Breast epithelium (tissue), 3 donors: ENCODE data around the gene MTUS2.

Experiments
- POLR2A ChIP-seq: fragments of 450-650 bp; IDR thresholded peaks from one replicate; pipeline ENCODE4 v1.6.1; 2016; ENCODE audit warnings: antibody characterized with exemption, mild to moderate bottlenecking, moderate library complexity
- POLR2AphosphoS5 ChIP-seq, 3 donors: sonication (generic); formaldehyde crosslinking; IDR thresholded peaks; one replicate each; pipeline ENCODE4 v1.6.1; 2017; ENCODE audit warnings: antibody characterized with exemption in 3 of 3
- TF ChIP-seq, protein P1 (sequence below), 3 donors: fragments of 450-650 bp; IDR thresholded peaks; one replicate each; pipeline ENCODE4 v1.5.1; 2016 to 2017; ENCODE audit warnings: antibody characterized with exemption in 3 of 3, mild to moderate bottlenecking in 3 of 3, moderate library complexity in 3 of 3

DNA sequence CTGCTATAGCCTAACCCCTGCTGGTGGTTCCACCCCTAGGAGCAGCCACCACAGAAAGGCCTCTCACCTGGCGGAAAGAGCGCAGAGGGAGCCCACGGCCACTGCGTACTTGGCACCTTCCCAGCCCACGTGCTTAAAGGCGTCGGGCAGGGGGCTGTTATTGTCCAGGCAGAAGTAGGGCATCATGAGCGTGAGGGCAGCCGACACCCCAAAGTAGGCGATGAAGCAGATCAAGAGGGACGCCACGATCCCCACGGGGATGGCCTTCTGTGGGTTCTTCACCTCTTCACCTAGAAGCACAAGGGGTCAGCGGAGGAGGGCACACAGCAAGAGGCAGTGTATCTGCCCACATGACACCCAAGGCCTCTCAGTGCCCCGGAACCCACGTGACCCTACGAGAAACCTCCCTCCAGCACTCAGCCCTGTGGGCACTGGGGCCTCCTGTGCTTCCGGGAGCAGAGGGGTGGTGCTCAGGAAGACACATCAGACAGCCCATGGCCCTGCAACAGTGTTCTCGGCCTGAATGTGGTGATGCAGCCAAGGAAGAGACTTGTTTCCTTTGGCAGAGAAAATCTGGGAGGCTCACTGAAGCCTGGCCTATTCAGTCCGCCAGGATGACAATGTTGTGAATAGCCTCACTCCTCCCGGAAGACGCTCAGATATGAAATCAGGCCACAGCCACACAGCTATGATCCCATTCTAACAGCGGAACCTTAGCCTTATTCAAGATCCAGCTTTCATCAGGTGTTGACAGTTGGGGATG lies 703.2 kb downstream of the MTUS2 start:
- TF ChIP-seq, protein P1, sequence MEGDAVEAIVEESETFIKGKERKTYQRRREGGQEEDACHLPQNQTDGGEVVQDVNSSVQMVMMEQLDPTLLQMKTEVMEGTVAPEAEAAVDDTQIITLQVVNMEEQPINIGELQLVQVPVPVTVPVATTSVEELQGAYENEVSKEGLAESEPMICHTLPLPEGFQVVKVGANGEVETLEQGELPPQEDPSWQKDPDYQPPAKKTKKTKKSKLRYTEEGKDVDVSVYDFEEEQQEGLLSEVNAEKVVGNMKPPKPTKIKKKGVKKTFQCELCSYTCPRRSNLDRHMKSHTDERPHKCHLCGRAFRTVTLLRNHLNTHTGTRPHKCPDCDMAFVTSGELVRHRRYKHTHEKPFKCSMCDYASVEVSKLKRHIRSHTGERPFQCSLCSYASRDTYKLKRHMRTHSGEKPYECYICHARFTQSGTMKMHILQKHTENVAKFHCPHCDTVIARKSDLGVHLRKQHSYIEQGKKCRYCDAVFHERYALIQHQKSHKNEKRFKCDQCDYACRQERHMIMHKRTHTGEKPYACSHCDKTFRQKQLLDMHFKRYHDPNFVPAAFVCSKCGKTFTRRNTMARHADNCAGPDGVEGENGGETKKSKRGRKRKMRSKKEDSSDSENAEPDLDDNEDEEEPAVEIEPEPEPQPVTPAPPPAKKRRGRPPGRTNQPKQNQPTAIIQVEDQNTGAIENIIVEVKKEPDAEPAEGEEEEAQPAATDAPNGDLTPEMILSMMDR (IDR thresholded peaks at IDR 0.05) = no peak
- TF ChIP-seq POLR2A = no peak
- no peak for TF ChIP-seq POLR2AphosphoS5 (IDR thresholded peaks at IDR 0.05)
